HepG2 (cell line): ENCODE data around the gene PCDHB3. TPM values are rescaled to one million over a fixed set of nuclear protein-coding genes. Genes with fewer than 3 reads are reported as not detected.
A peak's percentile ranks its signal among the peaks of the same experiment; 100 is the strongest.

ENCODE experiments used
- AGO1 ChIP-seq: fragments of 200-400 bp; formaldehyde crosslinking; IDR thresholded peaks from 2 replicates; pipeline ENCODE4 v1.6.1; 2017; ENCODE audit warnings: mild to moderate bottlenecking, low read depth, low read length, moderate library complexity; ENCODE audit not compliant: poor library complexity, severe bottlenecking
- ARID5B ChIP-seq: IDR thresholded peaks from 2 replicates; pipeline ENCODE4 v1.4.0; 2020; ENCODE audit warnings: mild to moderate bottlenecking, missing genetic modification reagents
- CCAR2 ChIP-seq: fragments of 200-400 bp; formaldehyde crosslinking; optimal IDR thresholded peaks from 2 replicates; pipeline ENCODE3; 2018; ENCODE audit warnings: low read depth, mild to moderate bottlenecking, low read length, moderate library complexity
- CENPX ChIP-seq: sonication (generic); formaldehyde crosslinking; IDR thresholded peaks from 2 replicates; pipeline ENCODE4 v1.9.0; 2021; ENCODE audit warnings: mild to moderate bottlenecking, missing genetic modification reagents, moderate library complexity
- ELF4 ChIP-seq: sonication (generic); formaldehyde crosslinking; IDR thresholded peaks from 2 replicates; pipeline ENCODE4 v1.5.0; 2020; ENCODE audit warnings: missing genetic modification reagents, mild to moderate bottlenecking, moderate library complexity, borderline replicate concordance
- GABPA ChIP-seq, 2 experiments: IDR thresholded peaks; 2 replicates each; pipeline ENCODE4 v1.6.1; 2011 to 2016; ENCODE audit warnings: low read depth in 2 of 2, low read length in 1 of 2, missing biosample characterization in 1 of 2, missing genetic modification characterization in 1 of 2
- JARID2 ChIP-seq: sonication (generic); formaldehyde crosslinking; IDR thresholded peaks from 2 replicates; pipeline ENCODE4 v1.8.1; 2023; ENCODE audit warnings: missing genetic modification reagents, inconsistent platforms; ENCODE audit not compliant: insufficient replicate concordance
- NONO ChIP-seq, 2 experiments: fragments of 450-650 bp in 1 of 2; sonication (generic) in 1 of 2; formaldehyde crosslinking in 1 of 2; IDR thresholded peaks in 1 of 2; conservative IDR thresholded peaks in 1 of 2; 2 replicates each; pipeline versions ENCODE4 v1.6.1 to v1.8.0; 2017 to 2022; ENCODE audit warnings: mild to moderate bottlenecking in 1 of 2, missing genetic modification reagents in 1 of 2, moderate library complexity in 1 of 2
- NR2C2 ChIP-seq: sonication (generic); formaldehyde crosslinking; IDR thresholded peaks from 2 replicates; pipeline ENCODE4 v1.4.0; 2020; ENCODE audit warnings: missing genetic modification reagents, mild to moderate bottlenecking, moderate library complexity, borderline replicate concordance
- POLR2AphosphoS5 ChIP-seq: IDR thresholded peaks from 2 replicates; pipeline ENCODE4 v1.6.1; 2012; ENCODE audit warnings: low read depth, low read length
- THAP11 ChIP-seq: IDR thresholded peaks from 2 replicates; pipeline ENCODE4 v1.6.1; 2016; ENCODE audit warnings: missing biosample characterization, missing genetic modification reagents
- ZFP1 ChIP-seq: IDR thresholded peaks from 2 replicates; pipeline ENCODE4 v1.6.1; 2016
- ZNF143 ChIP-seq: sonication (generic); formaldehyde crosslinking; IDR thresholded peaks from 2 replicates; pipeline ENCODE4 v1.4.0; 2020; ENCODE audit warnings: missing genetic modification reagents
- ZNF205 ChIP-seq: IDR thresholded peaks from 2 replicates; pipeline ENCODE4 v1.6.1; 2018; ENCODE audit warnings: missing biosample characterization, missing genetic modification reagents
- ZNF563 ChIP-seq: sonication (generic); formaldehyde crosslinking; IDR thresholded peaks from 2 replicates; pipeline ENCODE4 v1.8.0; 2022; ENCODE audit warnings: mild to moderate bottlenecking, moderate library complexity, missing genetic modification reagents
- ZNF790 ChIP-seq: sonication (generic); formaldehyde crosslinking; IDR thresholded peaks from 2 replicates; pipeline ENCODE4 v1.8.0; 2022; ENCODE audit warnings: missing genetic modification reagents, mild to moderate bottlenecking, borderline replicate concordance
- polyA plus RNA-seq, 8 experiments: library from polyadenylated mRNA; depleted of rRNA in 3 of 8; stranded (reverse) in 7 of 8; unstranded in 1 of 8; fragments of >200 nt; fragmentation: Illumina TruSeq in 4 of 8; extraction: Trizol in 4 of 8; gene quantifications; 2 replicates each; pipeline versions ENCODE4 v1.2.1 to v1.2.3, GENCODE V29; 2011 to 2016; ENCODE audit warnings: low read depth in 4 of 8, missing spikeins in 1 of 8, mixed read lengths in 1 of 8; ENCODE audit not compliant: insufficient read depth in 1 of 8
- total RNA-seq, 5 experiments: library from RNA; depleted of rRNA; stranded (reverse); fragments of >200 nt; fragmentation: Illumina TruSeq; extraction: Trizol; gene quantifications; 2 replicates each; pipeline ENCODE4 v1.2.3, GENCODE V29; 2016; ENCODE audit warnings: low read depth in 1 of 5
- TF ChIP-seq, protein P1 (sequence below): sonication (generic); formaldehyde crosslinking; IDR thresholded peaks from 2 replicates; pipeline ENCODE4 v1.8.1; 2023; ENCODE audit warnings: mild to moderate bottlenecking, moderate library complexity, missing genetic modification reagents
- TF ChIP-seq, protein P2 (sequence below): sonication (generic); formaldehyde crosslinking; IDR thresholded peaks from 2 replicates; pipeline ENCODE4 v1.4.0; 2020; ENCODE audit warnings: mild to moderate bottlenecking, missing genetic modification reagents
- TF ChIP-seq, protein P3 (sequence below): sonication (generic); formaldehyde crosslinking; IDR thresholded peaks from 2 replicates; pipeline ENCODE4 v1.4.0; 2020; ENCODE audit warnings: mild to moderate bottlenecking, low read depth, missing genetic modification reagents

Gene PCDHB3
- total and polyA plus RNA-seq, 2 of the 13 experiments (the other 11 are each of a cell fraction or from before 2014, with no cell fraction given): 0.25 to 0.29 TPM

DNA sequence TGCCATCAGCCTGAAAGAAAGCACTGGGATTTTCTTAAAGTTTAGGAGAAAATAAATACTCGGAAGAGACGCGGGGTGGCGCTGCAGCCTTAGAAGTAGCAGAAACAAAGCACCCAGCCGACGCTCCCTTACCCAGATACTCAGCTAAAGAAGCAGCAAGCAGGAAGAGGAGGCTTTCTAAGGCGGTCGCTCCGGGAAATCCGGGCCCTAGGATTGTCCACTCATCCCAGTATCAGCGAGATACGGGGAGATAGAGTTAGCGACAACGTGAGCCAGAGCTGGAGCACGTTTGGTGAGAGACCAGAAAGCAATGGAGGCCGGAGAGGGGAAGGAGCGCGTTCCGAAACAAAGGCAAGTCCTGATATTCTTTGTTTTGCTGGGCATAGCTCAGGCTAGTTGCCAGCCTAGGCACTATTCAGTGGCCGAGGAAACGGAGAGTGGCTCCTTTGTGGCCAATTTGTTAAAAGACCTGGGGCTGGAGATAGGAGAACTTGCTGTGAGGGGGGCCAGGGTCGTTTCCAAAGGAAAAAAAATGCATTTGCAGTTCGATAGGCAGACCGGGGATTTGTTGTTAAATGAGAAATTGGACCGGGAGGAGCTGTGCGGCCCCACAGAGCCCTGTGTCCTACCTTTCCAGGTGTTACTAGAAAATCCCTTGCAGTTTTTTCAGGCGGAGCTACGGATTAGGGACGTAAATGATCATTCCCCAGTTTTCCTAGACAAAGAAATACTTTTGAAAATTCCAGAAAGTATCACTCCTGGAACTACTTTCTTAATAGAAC lies 5.6 kb upstream of the PCDHB3 start, which contains the start of gene PCDHB2 (continued):
- TF ChIP-seq ARID5B (CRISPR knock-in tag): 0 out of 2 replicates have a peak, but pooled peaks have one; percentile 33
- TF ChIP-seq NONO (IDR thresholded peaks at IDR 0.05): no peak
- 0 out of 2 replicates have a peak, but pooled peaks have one; percentile 23 for TF ChIP-seq NONO (CRISPR knock-in tag; conservative IDR thresholded peaks at IDR 0.05)
- TF ChIP-seq, protein P1, sequence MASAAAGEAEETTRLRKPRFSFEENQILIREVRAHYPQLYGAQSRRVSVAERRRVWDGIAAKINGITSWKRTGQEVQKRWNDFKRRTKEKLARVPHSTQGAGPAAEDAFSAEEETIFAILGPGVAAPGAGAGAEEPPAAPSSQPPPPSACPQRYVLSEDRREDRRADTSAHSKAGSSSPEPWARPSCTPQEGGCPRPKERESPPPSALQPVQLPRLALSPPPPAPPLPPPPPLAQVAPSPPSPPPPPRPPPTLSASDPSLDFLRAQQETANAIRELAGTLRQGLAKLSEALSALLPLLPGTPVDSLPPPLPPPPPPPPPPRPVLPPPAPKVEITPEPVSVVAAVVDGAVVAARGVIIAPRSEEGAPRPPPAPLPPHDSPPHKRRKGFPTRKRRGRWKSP (CRISPR knock-in tag): no peak
- TF ChIP-seq, protein P2, sequence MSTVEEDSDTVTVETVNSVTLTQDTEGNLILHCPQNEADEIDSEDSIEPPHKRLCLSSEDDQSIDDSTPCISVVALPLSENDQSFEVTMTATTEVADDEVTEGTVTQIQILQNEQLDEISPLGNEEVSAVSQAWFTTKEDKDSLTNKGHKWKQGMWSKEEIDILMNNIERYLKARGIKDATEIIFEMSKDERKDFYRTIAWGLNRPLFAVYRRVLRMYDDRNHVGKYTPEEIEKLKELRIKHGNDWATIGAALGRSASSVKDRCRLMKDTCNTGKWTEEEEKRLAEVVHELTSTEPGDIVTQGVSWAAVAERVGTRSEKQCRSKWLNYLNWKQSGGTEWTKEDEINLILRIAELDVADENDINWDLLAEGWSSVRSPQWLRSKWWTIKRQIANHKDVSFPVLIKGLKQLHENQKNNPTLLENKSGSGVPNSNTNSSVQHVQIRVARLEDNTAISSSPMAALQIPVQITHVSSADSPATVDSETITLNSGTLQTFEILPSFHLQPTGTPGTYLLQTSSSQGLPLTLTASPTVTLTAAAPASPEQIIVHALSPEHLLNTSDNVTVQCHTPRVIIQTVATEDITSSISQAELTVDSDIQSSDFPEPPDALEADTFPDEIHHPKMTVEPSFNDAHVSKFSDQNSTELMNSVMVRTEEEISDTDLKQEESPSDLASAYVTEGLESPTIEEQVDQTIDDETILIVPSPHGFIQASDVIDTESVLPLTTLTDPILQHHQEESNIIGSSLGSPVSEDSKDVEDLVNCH: no peak
- TF ChIP-seq NR2C2 (CRISPR knock-in tag): 0 out of 2 replicates have a peak, but pooled peaks have one; percentile 13
- TF ChIP-seq CENPX: no peak
- TF ChIP-seq ELF4 (CRISPR knock-in tag): no peak
- peak; percentile 43; the same call in 1 of the 2 replicates for TF ChIP-seq ZNF143
- TF ChIP-seq, protein P3, sequence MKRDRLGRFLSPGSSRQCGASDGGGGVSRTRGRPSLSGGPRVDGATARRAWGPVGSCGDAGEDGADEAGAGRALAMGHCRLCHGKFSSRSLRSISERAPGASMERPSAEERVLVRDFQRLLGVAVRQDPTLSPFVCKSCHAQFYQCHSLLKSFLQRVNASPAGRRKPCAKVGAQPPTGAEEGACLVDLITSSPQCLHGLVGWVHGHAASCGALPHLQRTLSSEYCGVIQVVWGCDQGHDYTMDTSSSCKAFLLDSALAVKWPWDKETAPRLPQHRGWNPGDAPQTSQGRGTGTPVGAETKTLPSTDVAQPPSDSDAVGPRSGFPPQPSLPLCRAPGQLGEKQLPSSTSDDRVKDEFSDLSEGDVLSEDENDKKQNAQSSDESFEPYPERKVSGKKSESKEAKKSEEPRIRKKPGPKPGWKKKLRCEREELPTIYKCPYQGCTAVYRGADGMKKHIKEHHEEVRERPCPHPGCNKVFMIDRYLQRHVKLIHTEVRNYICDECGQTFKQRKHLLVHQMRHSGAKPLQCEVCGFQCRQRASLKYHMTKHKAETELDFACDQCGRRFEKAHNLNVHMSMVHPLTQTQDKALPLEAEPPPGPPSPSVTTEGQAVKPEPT (CRISPR knock-in tag): 0 out of 2 replicates have a peak, but pooled peaks have one; percentile 31
- no peak for TF ChIP-seq AGO1
- TF ChIP-seq GABPA (IDR thresholded peaks at IDR 0.05; ENCODE audit: low read depth, low read length): no peak
- peak; percentile 21 for TF ChIP-seq GABPA (CRISPR knock-in tag; IDR thresholded peaks at IDR 0.05; ENCODE audit: low read depth)
- no peak for TF ChIP-seq CCAR2
- TF ChIP-seq JARID2 (CRISPR knock-in tag): no peak
- no peak for TF ChIP-seq ZNF790 (CRISPR knock-in tag)
- TF ChIP-seq POLR2AphosphoS5: peak; percentile 60
- peak; percentile 50; the same call in 1 of the 2 replicates for TF ChIP-seq ZNF205
- 0 out of 2 replicates have a peak, but pooled peaks have one; percentile 18 for TF ChIP-seq THAP11 (CRISPR knock-in tag)
- TF ChIP-seq ZFP1 (CRISPR knock-in tag): no peak
- 0 out of 2 replicates have a peak, but pooled peaks have one; percentile 19 for TF ChIP-seq ZNF563 (CRISPR knock-in tag)
